GM12878 (cell line): ENCODE measurements around the gene SKOR2. TPM values are rescaled to one million over a fixed set of nuclear protein-coding genes. Genes with fewer than 3 reads are reported as not detected.

Experiments
- ATAC-seq: fragments of 200-7000 bp; cut with Tn5 transposase; 3 replicates; pipeline ENCODE4 v1.9.1; 2020; ENCODE audit warnings: mild to moderate bottlenecking, moderate library complexity
- BruUV-seq: library from RNA; stranded (reverse); fragments of 400-500 nt; replicated peaks from 2 replicates; lab custom pipeline; 2021; lab: Mats Ljungman, UMichigan
- CTCF ChIA-PET: fragments of 300-600 bp; sonication (Branson Sonifier 250); formaldehyde crosslinking; extraction: SDS; loops from one replicate; lab custom pipeline; 2021; ENCODE audit warnings: inconsistent platforms; lab: Yijun Ruan, JAX
- POLR2A ChIA-PET: fragments of 350-600 bp; formaldehyde crosslinking; extraction: SDS; loops from one replicate; lab custom pipeline; 2021; ENCODE audit warnings: inconsistent platforms; lab: Charles Lee
- RAD21 ChIA-PET: fragments of 300-600 bp; sonication (Branson Sonifier 250); formaldehyde crosslinking; loops from one replicate; lab custom pipeline; 2023; ENCODE audit warnings: antibody characterized with exemption; ENCODE audit not compliant: unreplicated experiment; lab: Charles Lee
- SMC1A ChIA-PET: fragments of 300-600 bp; sonication (Branson Sonifier 250); formaldehyde crosslinking; loops from one replicate; lab custom pipeline; 2023; ENCODE audit not compliant: unreplicated experiment, uncharacterized antibody; lab: Charles Lee
- DNase-seq: peaks from one replicate; pipeline ENCODE4 v3.0.0-alpha.2; 2011; ENCODE audit warnings: low read depth, low spot score
- FAIRE-seq: peaks from 3 replicates; lab custom pipeline; 2011; peaks lifted over from hg19 to GRCh38; lab: Jason Lieb, UNC
- H2AFZ ChIP-seq: 2 replicates; pipeline ENCODE4 v1.6.0; 2011; ENCODE audit warnings: low read depth, low read length, control low read depth; ENCODE audit not compliant: control insufficient read depth
- H3K27ac ChIP-seq: 2 replicates; pipeline ENCODE4 v1.5.1; 2011; ENCODE audit warnings: control low read depth; ENCODE audit not compliant: control insufficient read depth, insufficient read depth
- H3K27me3 ChIP-seq, 2 experiments: replicated peaks in 1 of 2; 2 replicates each; pipeline versions ENCODE4 v1.6.0 to v1.6.1; 2011; ENCODE audit warnings: low read length in 1 of 2; ENCODE audit not compliant: control insufficient read depth in 2 of 2, insufficient read depth in 2 of 2
- H3K36me3 ChIP-seq, 2 experiments: 2 replicates each; pipeline ENCODE4 v1.5.1; 2011; ENCODE audit warnings: low read length in 1 of 2; ENCODE audit not compliant: control insufficient read depth in 2 of 2, insufficient read depth in 2 of 2
- H3K4me1 ChIP-seq: 2 replicates; pipeline ENCODE4 v1.6.1; 2011; ENCODE audit warnings: mild to moderate bottlenecking, low read length, moderate library complexity, mixed read lengths; ENCODE audit not compliant: control insufficient read depth, insufficient read depth
- H3K4me2 ChIP-seq: 2 replicates; pipeline ENCODE4 v1.6.0; 2011; ENCODE audit warnings: control low read depth; ENCODE audit not compliant: control insufficient read depth, insufficient read depth
- H3K4me3 ChIP-seq: fragments of 200-600 bp; sonication (generic); 2 replicates; pipeline ENCODE4 v1.5.1; 2016
- H3K79me2 ChIP-seq: 2 replicates; pipeline ENCODE4 v1.6.0; 2011; ENCODE audit warnings: low read length; ENCODE audit not compliant: control insufficient read depth, insufficient read depth
- H3K9ac ChIP-seq: 2 replicates; pipeline ENCODE4 v1.8.0; 2011; ENCODE audit warnings: low read length, control low read depth, mixed read lengths; ENCODE audit not compliant: control insufficient read depth, insufficient read depth
- H3K9me3 ChIP-seq: replicated peaks from 3 replicates; pipeline ENCODE4 v1.5.1; 2011; ENCODE audit warnings: mild to moderate bottlenecking, low read length; ENCODE audit not compliant: control insufficient read depth, insufficient read depth
- H4K20me1 ChIP-seq: 2 replicates; pipeline ENCODE4 v1.6.0; 2011; ENCODE audit not compliant: control insufficient read depth, insufficient read depth
- CBFB ChIP-seq: IDR thresholded peaks from 2 replicates; pipeline ENCODE4 v1.6.1; 2016; ENCODE audit warnings: antibody characterized with exemption, low read depth
- CHD2 ChIP-seq: IDR thresholded peaks from 2 replicates; pipeline ENCODE4 v1.6.1; 2011; ENCODE audit warnings: low read depth, low read length, improper control_type of control experiment, borderline replicate concordance
- DPF2 ChIP-seq: fragments of 450-650 bp; IDR thresholded peaks from 2 replicates; pipeline ENCODE4 v1.6.1; 2017; ENCODE audit warnings: mild to moderate bottlenecking
- HDAC2 ChIP-seq: fragments of 200-600 bp; sonication (generic); IDR thresholded peaks from 2 replicates; pipeline ENCODE4 v1.6.1; 2017
- KDM1A ChIP-seq: fragments of 200-600 bp; sonication (generic); IDR thresholded peaks from 2 replicates; pipeline ENCODE4 v1.6.1; 2016; ENCODE audit warnings: borderline replicate concordance
- MTA2 ChIP-seq: fragments of 450-650 bp; IDR thresholded peaks from 2 replicates; pipeline ENCODE4 v1.6.1; 2016; ENCODE audit warnings: low read depth, mild to moderate bottlenecking, moderate library complexity
- RBBP5 ChIP-seq: fragments of 200-600 bp; sonication (generic); conservative IDR thresholded peaks from 2 replicates; pipeline ENCODE4 v1.6.1; 2016
- RUNX3 ChIP-seq: IDR thresholded peaks from 2 replicates; pipeline ENCODE4 v1.6.1; 2012; ENCODE audit warnings: low read length, inconsistent platforms
- SMAD1 ChIP-seq: fragments of 450-650 bp; IDR thresholded peaks from 2 replicates; pipeline ENCODE4 v1.6.1; 2018; ENCODE audit warnings: mild to moderate bottlenecking, low read depth; ENCODE audit not compliant: partially characterized antibody
- TAF1 ChIP-seq: IDR thresholded peaks from 2 replicates; pipeline ENCODE4 v1.6.1; 2011; ENCODE audit warnings: mild to moderate bottlenecking, low read depth, low read length, borderline replicate concordance
- TARDBP ChIP-seq: IDR thresholded peaks from 2 replicates; pipeline ENCODE4 v1.6.1; 2016; ENCODE audit warnings: borderline replicate concordance
- TCF3 ChIP-seq: IDR thresholded peaks from 2 replicates; pipeline ENCODE4 v1.6.1; 2012; ENCODE audit warnings: low read depth, mild to moderate bottlenecking, low read length, borderline replicate concordance; ENCODE audit not compliant: insufficient read depth
- in situ Hi-C: fragments of 300-500 bp; cut with MboI; formaldehyde crosslinking; loops from 9 replicates; pipeline ENCODE4 v1.14.3; 2018; ENCODE audit warnings: mixed read lengths
- intact Hi-C: fragments of 100-400 bp; cut with micrococcal nuclease; formaldehyde crosslinking; loops from one replicate; pipeline ENCODE4 v1.14.2; 2022; ENCODE audit not compliant: unreplicated experiment
- polyA plus RNA-seq, 11 experiments: library from polyadenylated mRNA; depleted of rRNA in 4 of 11; unstranded in 6 of 11; stranded (reverse) in 5 of 11; fragments of >200 nt; fragmentation: Nextera tagmentation in 4 of 11; fragmentation: Illumina TruSeq in 1 of 11; extraction: Ambion mirVana in 4 of 11; extraction: Trizol in 1 of 11; gene quantifications; 1 replicate in 1 of 11; 2 replicates in 10 of 11; pipeline versions ENCODE4 v1.2.1 to v1.2.3, GENCODE V29; 2011 to 2016; ENCODE audit warnings: inconsistent platforms in 2 of 11, missing spikeins in 2 of 11, low read depth in 1 of 11
- total RNA-seq, 4 experiments: library from RNA; depleted of rRNA in 3 of 4; stranded (reverse); fragments of >200 nt in 3 of 4; fragmentation: Illumina TruSeq in 1 of 4; extraction: Trizol in 1 of 4; gene quantifications; 2 replicates each; pipeline versions ENCODE4 v1.2.1 to v1.2.3, GENCODE V29; 2013 to 2021
- TF ChIP-seq, protein P1 (sequence below): fragments of 450-650 bp; IDR thresholded peaks from 2 replicates; pipeline ENCODE4 v1.6.1; 2016; ENCODE audit warnings: mild to moderate bottlenecking
- TF ChIP-seq, protein P2 (sequence below): fragments of 450-650 bp; formaldehyde crosslinking; IDR thresholded peaks from 2 replicates; pipeline ENCODE4 v1.4.0; 2020; ENCODE audit warnings: mild to moderate bottlenecking, moderate library complexity

Gene SKOR2
- total and polyA plus RNA-seq, 10 of the 15 experiments (the other 5 are each of a cell fraction or from before 2014, with no cell fraction given): not detected

DNA sequence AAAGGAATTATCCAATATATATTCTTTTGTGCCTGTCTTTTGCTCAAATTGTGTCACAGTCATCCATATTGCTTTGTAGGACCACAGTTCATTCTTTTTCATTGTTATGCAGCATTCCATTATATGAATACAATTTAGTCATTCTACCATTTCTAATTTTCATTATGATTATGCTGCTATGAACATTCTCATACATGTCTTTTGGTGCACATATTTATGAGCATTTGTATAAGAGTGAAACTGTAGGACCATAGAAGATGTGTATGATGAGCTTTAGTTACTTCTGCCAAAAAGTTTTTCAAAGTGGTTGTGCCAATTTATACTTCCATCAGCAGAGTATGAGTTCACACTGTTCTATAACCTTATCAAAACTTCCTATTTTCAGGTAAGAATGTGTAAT is 83.0 kb downstream of the SKOR2 start:
- Histone ChIP-seq H4K20me1 (no peaks in the 10 kb centered on the region), H3K27me3 (no peaks in the 10 kb centered on the region), H3K4me3 (no peak overlapping the region), H3K79me2 (peaks cover 38% of the 10 kb centered on the region), H3K9me3 (no peaks in the 10 kb centered on the region), H3K4me2 (no peak overlapping the region), H3K4me1 (peaks cover 17% of the 10 kb centered on the region), H3K36me3 (0 out of 4 replicates have a peak, but pooled peaks cover 0 to 3% of the 10 kb centered on the region in 2 experiments), H3K9ac (no peak overlapping the region), H3K27ac (no peak overlapping the region), H2AFZ (no peak overlapping the region)
- BruUV-seq: no TSS peak
- peak; percentile 6; the same call in 1 of the 3 replicates for ATAC-seq
- no peak for DNase-seq
- ChIA-PET SMC1A (interaction anchor here (0.9 to 2.6 kb wide), 3 partner anchors 18 to 37 kb away, joined by 3 to 8 read pairs (median 3); partner anchors contain the start of gene HDHD2), POLR2A (interaction anchor here (0.6 to 1.8 kb wide), 2 partner anchors 11 to 19 kb away, joined by 3 to 8 read pairs; partner anchors contain the start of gene HDHD2), CTCF (interaction anchor here (1.0 kb wide), 1 partner anchor 94 kb away, joined by 3 read pairs; no protein-coding TSS in a partner anchor), RAD21 (no interaction called here)
- TF ChIP-seq TAF1: no peak
- TF ChIP-seq, protein P1, sequence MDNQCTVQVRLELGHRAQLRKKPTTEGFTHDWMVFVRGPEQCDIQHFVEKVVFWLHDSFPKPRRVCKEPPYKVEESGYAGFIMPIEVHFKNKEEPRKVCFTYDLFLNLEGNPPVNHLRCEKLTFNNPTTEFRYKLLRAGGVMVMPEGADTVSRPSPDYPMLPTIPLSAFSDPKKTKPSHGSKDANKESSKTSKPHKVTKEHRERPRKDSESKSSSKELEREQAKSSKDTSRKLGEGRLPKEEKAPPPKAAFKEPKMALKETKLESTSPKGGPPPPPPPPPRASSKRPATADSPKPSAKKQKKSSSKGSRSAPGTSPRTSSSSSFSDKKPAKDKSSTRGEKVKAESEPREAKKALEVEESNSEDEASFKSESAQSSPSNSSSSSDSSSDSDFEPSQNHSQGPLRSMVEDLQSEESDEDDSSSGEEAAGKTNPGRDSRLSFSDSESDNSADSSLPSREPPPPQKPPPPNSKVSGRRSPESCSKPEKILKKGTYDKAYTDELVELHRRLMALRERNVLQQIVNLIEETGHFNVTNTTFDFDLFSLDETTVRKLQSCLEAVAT: no peak
- TF ChIP-seq, protein P2, sequence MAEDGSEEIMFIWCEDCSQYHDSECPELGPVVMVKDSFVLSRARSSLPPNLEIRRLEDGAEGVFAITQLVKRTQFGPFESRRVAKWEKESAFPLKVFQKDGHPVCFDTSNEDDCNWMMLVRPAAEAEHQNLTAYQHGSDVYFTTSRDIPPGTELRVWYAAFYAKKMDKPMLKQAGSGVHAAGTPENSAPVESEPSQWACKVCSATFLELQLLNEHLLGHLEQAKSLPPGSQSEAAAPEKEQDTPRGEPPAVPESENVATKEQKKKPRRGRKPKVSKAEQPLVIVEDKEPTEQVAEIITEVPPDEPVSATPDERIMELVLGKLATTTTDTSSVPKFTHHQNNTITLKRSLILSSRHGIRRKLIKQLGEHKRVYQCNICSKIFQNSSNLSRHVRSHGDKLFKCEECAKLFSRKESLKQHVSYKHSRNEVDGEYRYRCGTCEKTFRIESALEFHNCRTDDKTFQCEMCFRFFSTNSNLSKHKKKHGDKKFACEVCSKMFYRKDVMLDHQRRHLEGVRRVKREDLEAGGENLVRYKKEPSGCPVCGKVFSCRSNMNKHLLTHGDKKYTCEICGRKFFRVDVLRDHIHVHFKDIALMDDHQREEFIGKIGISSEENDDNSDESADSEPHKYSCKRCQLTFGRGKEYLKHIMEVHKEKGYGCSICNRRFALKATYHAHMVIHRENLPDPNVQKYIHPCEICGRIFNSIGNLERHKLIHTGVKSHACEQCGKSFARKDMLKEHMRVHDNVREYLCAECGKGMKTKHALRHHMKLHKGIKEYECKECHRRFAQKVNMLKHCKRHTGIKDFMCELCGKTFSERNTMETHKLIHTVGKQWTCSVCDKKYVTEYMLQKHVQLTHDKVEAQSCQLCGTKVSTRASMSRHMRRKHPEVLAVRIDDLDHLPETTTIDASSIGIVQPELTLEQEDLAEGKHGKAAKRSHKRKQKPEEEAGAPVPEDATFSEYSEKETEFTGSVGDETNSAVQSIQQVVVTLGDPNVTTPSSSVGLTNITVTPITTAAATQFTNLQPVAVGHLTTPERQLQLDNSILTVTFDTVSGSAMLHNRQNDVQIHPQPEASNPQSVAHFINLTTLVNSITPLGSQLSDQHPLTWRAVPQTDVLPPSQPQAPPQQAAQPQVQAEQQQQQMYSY (CRISPR knock-in tag): no peak
- TF ChIP-seq MTA2: no peak
- no peak for TF ChIP-seq RBBP5
- no peak for TF ChIP-seq TCF3
- no peak for TF ChIP-seq DPF2
- no peak for TF ChIP-seq CHD2
- TF ChIP-seq TARDBP: no peak
- no peak for TF ChIP-seq SMAD1
- TF ChIP-seq HDAC2: no peak
- no peak for TF ChIP-seq KDM1A
- no peak for TF ChIP-seq RUNX3
- TF ChIP-seq CBFB: no peak
- in situ Hi-C loops: no loop called here
- intact Hi-C loops: loop anchor here (10.0 kb wide), 1 partner anchor 254 kb away; the partner anchor contains the start of genes KATNAL2 and PIAS2
- no peak for FAIRE-seq
